Stimulated activated CD8-positive, alpha-beta memory T cell treated with anti-CD3 and anti-CD28 coated beads, Interleukin-4, amount 100 ng/mL, for 24 hours (primary cell): ENCODE data around the gene GNAO1.

Source experiments
- DNase-seq: peaks from one replicate; pipeline ENCODE4 v3.0.0-alpha.2; 2020; ENCODE audit warnings: low read depth

GNAO1 gene

GRCh38 chr16:56191156-56191815 lies at the start of gene GNAO1:
Gene GNAO1, plus strand, starts transcription at chr16:56191489. Its CDS starts 747 bp downstream, at chr16:56192236.
- peak; percentile 55 for DNase-seq

- no peak for DNase-seq
Measured at GRCh38 chr16:56143666-56144065, 47.6 kb upstream of the GNAO1 start.

GRCh38 chr16:56145369-56145768 lies 45.9 kb upstream of the GNAO1 start:
- DNase-seq, result no peak

- DNase-seq, result no peak
Measured at GRCh38 chr16:56151621-56152020, 39.7 kb upstream of the GNAO1 start.

- no peak for DNase-seq
Measured at GRCh38 chr16:56161658-56162057, 29.6 kb upstream of the GNAO1 start.

GRCh38 chr16:56163089-56163488 lies 28.2 kb upstream of the GNAO1 start:
- DNase-seq, result no peak

GRCh38 chr16:56163938-56164337 lies 27.4 kb upstream of the GNAO1 start:
- DNase-seq, result no peak

GRCh38 chr16:56164636-56165035 lies 26.7 kb upstream of the GNAO1 start:
- no peak for DNase-seq

GRCh38 chr16:56174411-56174810 lies 16.9 kb upstream of the GNAO1 start:
- DNase-seq, result no peak

GRCh38 chr16:56181401-56181800 lies 9.9 kb upstream of the GNAO1 start:
- no peak for DNase-seq

- no peak for DNase-seq
Measured at GRCh38 chr16:56183266-56183665, 8.0 kb upstream of the GNAO1 start.

GRCh38 chr16:56190048-56190676 lies 1.1 kb upstream of the GNAO1 start:
- no peak for DNase-seq

GRCh38 chr16:56190677-56191155 lies 573 bp upstream of the GNAO1 start:
- DNase-seq, result peak; percentile 15

- no peak for DNase-seq
Measured at GRCh38 chr16:56191835-56192634, 746 bp downstream of the GNAO1 start.

GRCh38 chr16:56192635-56192945 lies 1.3 kb downstream of the GNAO1 start:
- no peak for DNase-seq

GRCh38 chr16:56192986-56193945 lies 2.0 kb downstream of the GNAO1 start:
- DNase-seq, result no peak

- DNase-seq, result peak; percentile 62
Measured at GRCh38 chr16:56193951-56194726, 2.9 kb downstream of the GNAO1 start.

GRCh38 chr16:56195151-56195550 lies 3.9 kb downstream of the GNAO1 start:
- DNase-seq, result no peak

GRCh38 chr16:56196381-56196780 lies 5.1 kb downstream of the GNAO1 start:
- no peak for DNase-seq

- no peak for DNase-seq
Measured at GRCh38 chr16:56197192-56197992, 6.1 kb downstream of the GNAO1 start.
